HL-60 (cell line): ENCODE data around the gene USP53.

Source experiments
- POLR2AphosphoS5 ChIP-seq: IDR thresholded peaks from 2 replicates; pipeline ENCODE4 v1.6.1; 2012; ENCODE audit warnings: low read depth
- TF ChIP-seq, protein P1 (sequence below): IDR thresholded peaks from one replicate; pipeline ENCODE4 v1.5.1; 2011; ENCODE audit warnings: low read length, control low read depth, inconsistent platforms; ENCODE audit not compliant: insufficient read depth
- TF ChIP-seq, protein P2 (sequence below): IDR thresholded peaks from 2 replicates; pipeline ENCODE4 v1.6.1; 2012; ENCODE audit warnings: low read depth; ENCODE audit not compliant: insufficient replicate concordance

DNA sequence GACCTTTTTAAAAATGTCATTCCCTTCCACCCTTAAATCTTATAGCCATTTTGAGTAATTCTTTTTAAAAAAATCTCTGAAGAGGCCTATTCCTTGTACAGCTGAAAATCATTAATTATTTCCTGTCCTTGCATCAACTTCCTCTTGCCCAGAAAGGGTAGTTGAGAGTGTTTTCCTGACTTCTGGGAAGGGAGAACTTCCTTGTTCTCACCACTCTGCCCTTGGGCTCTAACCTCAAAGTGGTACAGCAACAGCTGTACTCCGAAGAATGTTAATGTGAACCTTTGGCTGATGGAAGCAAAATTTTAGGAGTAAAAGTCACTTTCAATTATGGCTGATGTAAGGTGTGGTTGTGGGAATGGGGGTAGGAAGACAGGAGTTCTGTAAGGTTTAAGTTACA is 124.5 kb downstream of the USP53 start:
- TF ChIP-seq, protein P1, sequence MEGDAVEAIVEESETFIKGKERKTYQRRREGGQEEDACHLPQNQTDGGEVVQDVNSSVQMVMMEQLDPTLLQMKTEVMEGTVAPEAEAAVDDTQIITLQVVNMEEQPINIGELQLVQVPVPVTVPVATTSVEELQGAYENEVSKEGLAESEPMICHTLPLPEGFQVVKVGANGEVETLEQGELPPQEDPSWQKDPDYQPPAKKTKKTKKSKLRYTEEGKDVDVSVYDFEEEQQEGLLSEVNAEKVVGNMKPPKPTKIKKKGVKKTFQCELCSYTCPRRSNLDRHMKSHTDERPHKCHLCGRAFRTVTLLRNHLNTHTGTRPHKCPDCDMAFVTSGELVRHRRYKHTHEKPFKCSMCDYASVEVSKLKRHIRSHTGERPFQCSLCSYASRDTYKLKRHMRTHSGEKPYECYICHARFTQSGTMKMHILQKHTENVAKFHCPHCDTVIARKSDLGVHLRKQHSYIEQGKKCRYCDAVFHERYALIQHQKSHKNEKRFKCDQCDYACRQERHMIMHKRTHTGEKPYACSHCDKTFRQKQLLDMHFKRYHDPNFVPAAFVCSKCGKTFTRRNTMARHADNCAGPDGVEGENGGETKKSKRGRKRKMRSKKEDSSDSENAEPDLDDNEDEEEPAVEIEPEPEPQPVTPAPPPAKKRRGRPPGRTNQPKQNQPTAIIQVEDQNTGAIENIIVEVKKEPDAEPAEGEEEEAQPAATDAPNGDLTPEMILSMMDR: no peak
- TF ChIP-seq, protein P2, sequence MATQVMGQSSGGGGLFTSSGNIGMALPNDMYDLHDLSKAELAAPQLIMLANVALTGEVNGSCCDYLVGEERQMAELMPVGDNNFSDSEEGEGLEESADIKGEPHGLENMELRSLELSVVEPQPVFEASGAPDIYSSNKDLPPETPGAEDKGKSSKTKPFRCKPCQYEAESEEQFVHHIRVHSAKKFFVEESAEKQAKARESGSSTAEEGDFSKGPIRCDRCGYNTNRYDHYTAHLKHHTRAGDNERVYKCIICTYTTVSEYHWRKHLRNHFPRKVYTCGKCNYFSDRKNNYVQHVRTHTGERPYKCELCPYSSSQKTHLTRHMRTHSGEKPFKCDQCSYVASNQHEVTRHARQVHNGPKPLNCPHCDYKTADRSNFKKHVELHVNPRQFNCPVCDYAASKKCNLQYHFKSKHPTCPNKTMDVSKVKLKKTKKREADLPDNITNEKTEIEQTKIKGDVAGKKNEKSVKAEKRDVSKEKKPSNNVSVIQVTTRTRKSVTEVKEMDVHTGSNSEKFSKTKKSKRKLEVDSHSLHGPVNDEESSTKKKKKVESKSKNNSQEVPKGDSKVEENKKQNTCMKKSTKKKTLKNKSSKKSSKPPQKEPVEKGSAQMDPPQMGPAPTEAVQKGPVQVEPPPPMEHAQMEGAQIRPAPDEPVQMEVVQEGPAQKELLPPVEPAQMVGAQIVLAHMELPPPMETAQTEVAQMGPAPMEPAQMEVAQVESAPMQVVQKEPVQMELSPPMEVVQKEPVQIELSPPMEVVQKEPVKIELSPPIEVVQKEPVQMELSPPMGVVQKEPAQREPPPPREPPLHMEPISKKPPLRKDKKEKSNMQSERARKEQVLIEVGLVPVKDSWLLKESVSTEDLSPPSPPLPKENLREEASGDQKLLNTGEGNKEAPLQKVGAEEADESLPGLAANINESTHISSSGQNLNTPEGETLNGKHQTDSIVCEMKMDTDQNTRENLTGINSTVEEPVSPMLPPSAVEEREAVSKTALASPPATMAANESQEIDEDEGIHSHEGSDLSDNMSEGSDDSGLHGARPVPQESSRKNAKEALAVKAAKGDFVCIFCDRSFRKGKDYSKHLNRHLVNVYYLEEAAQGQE: no peak
- no peak for TF ChIP-seq POLR2AphosphoS5
